SU-DHL-6 (cell line): Measurements from ENCODE around the gene WDPCP.
"Not testable (repeated sequence)": the region's sequence is repeated elsewhere in the genome, so short reads cannot be mapped to it uniquely, and the experiment has no call there.

Experiments used
- H2AFZ ChIP-seq: fragments of 200-600 bp; sonication (generic); 2 replicates; pipeline ENCODE4 v1.6.1; 2014; ENCODE audit warnings: low read depth, mild to moderate bottlenecking, moderate library complexity, mixed read lengths, antibody characterized with exemption, low read length; ENCODE audit not compliant: severe bottlenecking
- H3F3A ChIP-seq: fragments of 200-600 bp; shearing (Covaris generic); 2 replicates; pipeline ENCODE4 v1.6.0; 2016; ENCODE audit warnings: antibody characterized with exemption, mild to moderate bottlenecking; ENCODE audit not compliant: insufficient read depth
- H3K27ac ChIP-seq: fragments of 200-600 bp; sonication (generic); 2 replicates; pipeline ENCODE4 v1.5.1; 2016; ENCODE audit warnings: low read depth, mild to moderate bottlenecking, low read length, moderate library complexity, mixed read lengths
- H3K27me3 ChIP-seq: fragments of 200-600 bp; sonication (generic), shearing (Covaris generic); 2 replicates; pipeline ENCODE4 v1.6.0; 2014; ENCODE audit warnings: mild to moderate bottlenecking, low read length
- H3K36me3 ChIP-seq: fragments of 200-600 bp; sonication (generic); 2 replicates; pipeline ENCODE4 v1.6.1; 2014; ENCODE audit warnings: mild to moderate bottlenecking, low read length, mixed read lengths
- H3K4me2 ChIP-seq: fragments of 300-600, 200-600 bp; shearing (Covaris generic), sonication (generic); 2 replicates; pipeline ENCODE4 v1.6.0; 2014; ENCODE audit warnings: low read length, low read depth, mild to moderate bottlenecking; ENCODE audit not compliant: poor library complexity, severe bottlenecking
- H3K4me3 ChIP-seq: fragments of 200-600 bp; sonication (generic); 2 replicates; pipeline ENCODE4 v1.5.1; 2014; ENCODE audit warnings: antibody characterized with exemption, low read length, mild to moderate bottlenecking, mixed read lengths; ENCODE audit not compliant: insufficient read depth, poor library complexity, severe bottlenecking
- H3K79me2 ChIP-seq: fragments of 200-600 bp; sonication (generic); 2 replicates; pipeline ENCODE4 v1.6.1; 2014; ENCODE audit warnings: mild to moderate bottlenecking, low read length, moderate library complexity; ENCODE audit not compliant: insufficient read depth
- H3K9ac ChIP-seq: fragments of 200-600 bp; sonication (generic); 2 replicates; pipeline ENCODE4 v1.7.0; 2014; ENCODE audit warnings: mild to moderate bottlenecking, low read length
- H3K9me2 ChIP-seq: fragments of 200-600 bp; sonication (generic); replicated peaks from 2 replicates; pipeline ENCODE4 v1.6.1; 2014; ENCODE audit warnings: low read length; ENCODE audit not compliant: insufficient read depth
- H3K9me3 ChIP-seq: fragments of 200-600 bp; sonication (generic); 2 replicates; pipeline ENCODE4 v1.6.1; 2014; ENCODE audit warnings: low read length, mixed read lengths; ENCODE audit not compliant: insufficient read depth
- H4K20me1 ChIP-seq: fragments of 200-600 bp; sonication (generic); 2 replicates; pipeline ENCODE4 v1.6.1; 2014; ENCODE audit warnings: low read depth, mild to moderate bottlenecking, antibody characterized with exemption, low read length, moderate library complexity, mixed read lengths
- EZH2phosphoT487 ChIP-seq: fragments of 200-600 bp; sonication (generic), shearing (Covaris generic); conservative IDR thresholded peaks from 2 replicates; pipeline ENCODE4 v1.6.1; 2018; ENCODE audit warnings: mild to moderate bottlenecking, antibody characterized with exemption, low read length, moderate library complexity, mixed read lengths
- TF ChIP-seq, protein P1 (sequence below): fragments of 200-600 bp; sonication (generic); IDR thresholded peaks from one replicate; pipeline ENCODE4 v1.5.1; 2017; ENCODE audit warnings: antibody characterized with exemption, mild to moderate bottlenecking, low read length, moderate library complexity; ENCODE audit not compliant: insufficient read depth, poor library complexity, severe bottlenecking

WDPCP gene

GRCh38 chr2:63334910-63335309 is 253.4 kb downstream of the WDPCP start:
- no peaks in the 10 kb centered on the region for H3K36me3 ChIP-seq
- H3K4me2 ChIP-seq, result no peak overlapping the region
- no peak overlapping the region for H3K9ac ChIP-seq
- H3K9me3 ChIP-seq, result no peaks in the 10 kb centered on the region
- H2AFZ ChIP-seq, result no peak overlapping the region
- no peaks in the 10 kb centered on the region for H3K9me2 ChIP-seq
- no peaks in the 10 kb centered on the region for H4K20me1 ChIP-seq
- no peaks in the 10 kb centered on the region for H3K79me2 ChIP-seq
- TF ChIP-seq, protein P1, sequence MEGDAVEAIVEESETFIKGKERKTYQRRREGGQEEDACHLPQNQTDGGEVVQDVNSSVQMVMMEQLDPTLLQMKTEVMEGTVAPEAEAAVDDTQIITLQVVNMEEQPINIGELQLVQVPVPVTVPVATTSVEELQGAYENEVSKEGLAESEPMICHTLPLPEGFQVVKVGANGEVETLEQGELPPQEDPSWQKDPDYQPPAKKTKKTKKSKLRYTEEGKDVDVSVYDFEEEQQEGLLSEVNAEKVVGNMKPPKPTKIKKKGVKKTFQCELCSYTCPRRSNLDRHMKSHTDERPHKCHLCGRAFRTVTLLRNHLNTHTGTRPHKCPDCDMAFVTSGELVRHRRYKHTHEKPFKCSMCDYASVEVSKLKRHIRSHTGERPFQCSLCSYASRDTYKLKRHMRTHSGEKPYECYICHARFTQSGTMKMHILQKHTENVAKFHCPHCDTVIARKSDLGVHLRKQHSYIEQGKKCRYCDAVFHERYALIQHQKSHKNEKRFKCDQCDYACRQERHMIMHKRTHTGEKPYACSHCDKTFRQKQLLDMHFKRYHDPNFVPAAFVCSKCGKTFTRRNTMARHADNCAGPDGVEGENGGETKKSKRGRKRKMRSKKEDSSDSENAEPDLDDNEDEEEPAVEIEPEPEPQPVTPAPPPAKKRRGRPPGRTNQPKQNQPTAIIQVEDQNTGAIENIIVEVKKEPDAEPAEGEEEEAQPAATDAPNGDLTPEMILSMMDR, result no peak
- no peak for TF ChIP-seq EZH2phosphoT487
- H3K27ac ChIP-seq, result no peak overlapping the region
- no peak overlapping the region for H3K4me3 ChIP-seq
- H3K27me3 ChIP-seq, result no peaks in the 10 kb centered on the region
- H3F3A ChIP-seq, result no peaks in the 10 kb centered on the region

DNA sequence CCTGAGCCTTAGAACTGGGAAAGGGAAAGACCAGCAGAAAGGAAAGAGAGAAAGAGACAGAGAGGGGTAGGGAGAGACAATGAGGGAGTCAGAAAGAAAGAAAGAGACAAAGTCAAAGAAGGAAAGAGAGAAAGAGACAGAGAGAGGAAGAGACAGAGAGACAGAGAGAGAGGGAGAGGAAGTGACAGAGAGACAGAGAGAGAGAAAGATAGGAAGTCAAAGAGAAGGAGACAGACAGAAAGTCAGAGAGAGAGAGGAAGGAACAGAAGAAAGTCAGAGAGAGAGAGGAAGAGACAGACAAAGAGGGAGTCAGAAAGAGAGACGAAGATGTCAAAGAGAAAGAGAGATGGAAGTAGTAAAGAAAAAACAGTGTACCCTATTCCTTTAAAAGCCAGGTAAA is 261.8 kb downstream of the WDPCP start:
- Histone ChIP-seq H3K4me3 (no peak overlapping the region), H3K9ac (no peak overlapping the region), H3K79me2 (no peaks in the 10 kb centered on the region), H3K4me2 (no peak overlapping the region), H3K9me2 (no peaks in the 10 kb centered on the region), H3F3A (no peaks in the 10 kb centered on the region), H3K36me3 (no peaks in the 10 kb centered on the region), H4K20me1 (no peaks in the 10 kb centered on the region), H3K27ac (no peak overlapping the region), H3K9me3 (no peaks in the 10 kb centered on the region), H2AFZ (no peak overlapping the region), H3K27me3 (no peaks in the 10 kb centered on the region)
- no peak for TF ChIP-seq EZH2phosphoT487
- TF ChIP-seq, protein P1, result no peak

DNA sequence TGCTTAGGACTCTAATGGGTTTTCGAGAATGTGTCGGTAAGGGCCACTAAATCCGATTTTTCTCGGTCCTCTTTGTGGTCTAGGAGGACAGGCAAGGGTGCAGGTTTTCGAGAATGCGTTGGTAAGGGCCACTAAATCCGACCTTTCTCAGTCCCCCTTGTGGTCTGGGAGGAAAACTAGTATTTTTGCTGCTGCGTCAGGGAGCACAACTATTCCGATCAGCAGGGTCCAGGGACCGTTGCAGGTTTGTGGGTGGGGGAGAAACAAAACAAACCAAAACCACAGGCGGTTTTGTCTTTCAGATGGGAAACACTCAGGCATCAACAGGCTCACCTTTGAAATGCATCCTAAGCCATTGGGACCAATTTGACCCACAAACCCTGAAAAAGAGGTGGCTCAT is 264.6 kb downstream of the WDPCP start:
- not testable (repeated sequence) for H3F3A ChIP-seq, H3K9me2 ChIP-seq, H3K4me2 ChIP-seq, H3K79me2 ChIP-seq, H2AFZ ChIP-seq, H3K27ac ChIP-seq, H3K27me3 ChIP-seq, H3K9ac ChIP-seq, H3K36me3 ChIP-seq, H4K20me1 ChIP-seq, H3K9me3 ChIP-seq, H3K4me3 ChIP-seq

DNA sequence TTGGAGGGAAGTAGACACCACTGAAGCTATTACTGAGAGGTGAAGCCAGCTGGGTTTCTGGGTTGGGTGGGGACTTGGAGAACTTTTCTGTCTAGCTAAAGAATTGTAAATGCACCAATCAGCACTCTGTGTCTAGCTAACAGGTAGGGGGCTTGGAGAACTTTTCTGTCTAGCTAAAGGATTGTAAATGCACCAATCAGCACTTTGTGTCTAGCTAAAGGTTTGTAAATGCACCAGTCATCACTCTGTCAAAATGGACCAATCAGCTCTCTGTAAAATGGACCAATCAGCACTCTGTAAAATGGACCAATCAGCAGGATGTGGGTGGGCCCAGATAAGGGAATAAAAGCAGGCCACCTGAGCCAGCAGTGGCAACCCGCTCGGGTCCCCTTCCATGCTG is 266.3 kb downstream of the WDPCP start:
- not testable (repeated sequence) for H3K9me2 ChIP-seq, H3K27me3 ChIP-seq, H3K9me3 ChIP-seq, H3K79me2 ChIP-seq, H3K27ac ChIP-seq, H3K4me2 ChIP-seq, H2AFZ ChIP-seq, H3K4me3 ChIP-seq, H3K9ac ChIP-seq, H3K36me3 ChIP-seq, H4K20me1 ChIP-seq, H3F3A ChIP-seq
